Fibroblast of villous mesenchyme (primary cell): ENCODE measurements around the gene C1QTNF7. TPM values are rescaled to one million over a fixed set of nuclear protein-coding genes. Genes with fewer than 3 reads are reported as not detected.

Source experiments
- DNase-seq: peaks from one replicate; pipeline ENCODE4 v3.0.0-alpha.2; 2010; ENCODE audit warnings: low read depth
- H3K4me3 ChIP-seq: 2 replicates; pipeline ENCODE4 v1.5.1; 2011; ENCODE audit warnings: low read depth, mild to moderate bottlenecking, low read length
- CTCF ChIP-seq: IDR thresholded peaks from 2 replicates; pipeline ENCODE4 v1.5.1; 2012; ENCODE audit warnings: low read depth, mild to moderate bottlenecking, low read length; ENCODE audit not compliant: insufficient read depth
- total RNA-seq: library from RNA; depleted of rRNA; stranded (reverse); fragments of >200 nt; gene quantifications from 2 replicates; pipeline ENCODE4 v1.2.3, GENCODE V29; 2012

The C1QTNF7 gene
- total RNA-seq, 1 donor, result 1.7 TPM

DNA sequence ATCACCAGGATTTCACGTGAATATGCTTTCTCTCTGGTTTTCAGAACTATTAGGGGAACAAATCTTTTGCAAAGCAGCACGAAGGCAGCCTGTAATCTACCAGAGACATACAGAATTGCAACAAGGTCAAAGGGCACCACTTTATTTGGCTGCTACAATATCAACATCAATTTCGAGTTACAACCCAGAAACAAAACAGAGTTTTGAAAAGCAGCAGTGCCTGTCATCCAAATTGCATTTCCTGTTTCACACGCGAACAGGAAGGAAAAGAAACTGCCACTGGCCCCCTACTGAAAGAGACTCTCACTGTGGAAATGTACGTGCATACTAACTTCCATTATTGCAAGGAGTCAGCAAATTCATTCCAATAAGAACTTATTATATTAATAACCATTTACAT, 17.1 kb upstream of the C1QTNF7 start:
- peak; percentile 83 for DNase-seq
- no peak for TF ChIP-seq CTCF
- no peak overlapping the region for H3K4me3 ChIP-seq

GRCh38 chr4:15412461-15412860, 15.4 kb upstream of the C1QTNF7 start:
- H3K4me3 ChIP-seq, result no peak overlapping the region
- TF ChIP-seq CTCF, result no peak
- no peak for DNase-seq

DNA sequence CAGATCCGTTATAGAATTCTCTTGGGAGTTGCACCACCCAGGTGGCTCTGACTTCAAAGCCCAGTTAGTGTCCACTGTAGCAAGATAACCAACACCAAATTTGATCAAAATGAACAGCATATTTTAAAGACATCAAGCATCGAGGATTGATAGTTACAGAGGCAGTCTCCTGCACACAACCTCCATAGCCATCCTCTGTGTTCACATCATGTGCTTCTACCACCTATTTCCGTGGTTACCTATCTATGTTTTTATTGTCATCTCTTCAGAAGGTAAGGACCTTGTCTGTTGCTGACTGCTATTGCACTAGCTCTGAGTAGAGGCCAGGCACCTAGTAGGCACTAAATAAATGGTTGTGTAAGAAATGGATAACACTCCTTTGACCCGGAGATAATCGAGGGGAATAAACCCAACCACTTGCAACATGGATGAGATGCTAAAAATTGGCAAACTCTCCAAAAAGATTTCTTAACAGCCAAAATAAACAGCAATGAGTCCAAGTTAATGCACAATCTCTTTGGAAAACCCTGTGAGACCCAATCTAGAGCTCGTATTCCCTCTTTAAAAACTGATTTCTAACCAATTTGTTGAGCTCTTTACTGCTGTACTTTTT, 14.7 kb upstream of the C1QTNF7 start:
- no peak for TF ChIP-seq CTCF
- H3K4me3 ChIP-seq, result no peak overlapping the region
- no peak for DNase-seq

- no peak overlapping the region for H3K4me3 ChIP-seq
- no peak for DNase-seq
- TF ChIP-seq CTCF, result no peak
These were observed 14.2 kb upstream of the C1QTNF7 start for GRCh38 chr4:15413623-15414019.

GRCh38 chr4:15414551-15415091, 13.2 kb upstream of the C1QTNF7 start:
- TF ChIP-seq CTCF, result no peak
- no peak overlapping the region for H3K4me3 ChIP-seq
- DNase-seq, result peak; percentile 77

- TF ChIP-seq CTCF, result no peak
- no peak for DNase-seq
- H3K4me3 ChIP-seq, result no peak overlapping the region
These were observed 11.2 kb upstream of the C1QTNF7 start for GRCh38 chr4:15416357-15417232.
